Fibroblast of pulmonary artery (primary cell): ENCODE data around the gene APOE.
A peak's percentile ranks its signal among the peaks of the same experiment; 100 is the strongest.
"Not testable (repeated sequence)": the region's sequence is repeated elsewhere in the genome, so short reads cannot be mapped to it uniquely, and the experiment has no call there.

ENCODE experiments used
- DNase-seq: peaks from one replicate; pipeline ENCODE4 v3.0.0-alpha.2; 2010; ENCODE audit warnings: low read depth
- H3K4me3 ChIP-seq: replicated peaks from 2 replicates; pipeline ENCODE4 v1.5.1; 2011; ENCODE audit warnings: low read depth, mild to moderate bottlenecking, control low read depth, low read length, moderate library complexity
- TF ChIP-seq, protein P1 (sequence below): IDR thresholded peaks from 2 replicates; pipeline ENCODE4 v1.5.1; 2011; ENCODE audit warnings: mild to moderate bottlenecking, control low read depth, low read length, inconsistent platforms; ENCODE audit errors: missing control alignments

Gene APOE

DNA sequence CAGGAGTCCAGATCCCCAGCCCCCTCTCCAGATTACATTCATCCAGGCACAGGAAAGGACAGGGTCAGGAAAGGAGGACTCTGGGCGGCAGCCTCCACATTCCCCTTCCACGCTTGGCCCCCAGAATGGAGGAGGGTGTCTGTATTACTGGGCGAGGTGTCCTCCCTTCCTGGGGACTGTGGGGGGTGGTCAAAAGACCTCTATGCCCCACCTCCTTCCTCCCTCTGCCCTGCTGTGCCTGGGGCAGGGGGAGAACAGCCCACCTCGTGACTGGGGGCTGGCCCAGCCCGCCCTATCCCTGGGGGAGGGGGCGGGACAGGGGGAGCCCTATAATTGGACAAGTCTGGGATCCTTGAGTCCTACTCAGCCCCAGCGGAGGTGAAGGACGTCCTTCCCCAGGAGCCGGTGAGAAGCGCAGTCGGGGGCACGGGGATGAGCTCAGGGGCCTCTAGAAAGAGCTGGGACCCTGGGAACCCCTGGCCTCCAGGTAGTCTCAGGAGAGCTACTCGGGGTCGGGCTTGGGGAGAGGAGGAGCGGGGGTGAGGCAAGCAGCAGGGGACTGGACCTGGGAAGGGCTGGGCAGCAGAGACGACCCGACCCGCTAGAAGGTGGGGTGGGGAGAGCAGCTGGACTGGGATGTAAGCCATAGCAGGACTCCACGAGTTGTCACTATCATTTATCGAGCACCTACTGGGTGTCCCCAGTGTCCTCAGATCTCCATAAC is at the start of gene APOE:
Gene APOE, plus strand, starts transcription at position 360 of the 724 bp plus-strand sequence. CDS start 829 bp downstream, outside the sequence.
- TF ChIP-seq, protein P1, sequence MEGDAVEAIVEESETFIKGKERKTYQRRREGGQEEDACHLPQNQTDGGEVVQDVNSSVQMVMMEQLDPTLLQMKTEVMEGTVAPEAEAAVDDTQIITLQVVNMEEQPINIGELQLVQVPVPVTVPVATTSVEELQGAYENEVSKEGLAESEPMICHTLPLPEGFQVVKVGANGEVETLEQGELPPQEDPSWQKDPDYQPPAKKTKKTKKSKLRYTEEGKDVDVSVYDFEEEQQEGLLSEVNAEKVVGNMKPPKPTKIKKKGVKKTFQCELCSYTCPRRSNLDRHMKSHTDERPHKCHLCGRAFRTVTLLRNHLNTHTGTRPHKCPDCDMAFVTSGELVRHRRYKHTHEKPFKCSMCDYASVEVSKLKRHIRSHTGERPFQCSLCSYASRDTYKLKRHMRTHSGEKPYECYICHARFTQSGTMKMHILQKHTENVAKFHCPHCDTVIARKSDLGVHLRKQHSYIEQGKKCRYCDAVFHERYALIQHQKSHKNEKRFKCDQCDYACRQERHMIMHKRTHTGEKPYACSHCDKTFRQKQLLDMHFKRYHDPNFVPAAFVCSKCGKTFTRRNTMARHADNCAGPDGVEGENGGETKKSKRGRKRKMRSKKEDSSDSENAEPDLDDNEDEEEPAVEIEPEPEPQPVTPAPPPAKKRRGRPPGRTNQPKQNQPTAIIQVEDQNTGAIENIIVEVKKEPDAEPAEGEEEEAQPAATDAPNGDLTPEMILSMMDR = no peak
- peak; percentile 72 for DNase-seq
- peak within 1 kb of the TSS; percentile 77 for H3K4me3 ChIP-seq

DNA sequence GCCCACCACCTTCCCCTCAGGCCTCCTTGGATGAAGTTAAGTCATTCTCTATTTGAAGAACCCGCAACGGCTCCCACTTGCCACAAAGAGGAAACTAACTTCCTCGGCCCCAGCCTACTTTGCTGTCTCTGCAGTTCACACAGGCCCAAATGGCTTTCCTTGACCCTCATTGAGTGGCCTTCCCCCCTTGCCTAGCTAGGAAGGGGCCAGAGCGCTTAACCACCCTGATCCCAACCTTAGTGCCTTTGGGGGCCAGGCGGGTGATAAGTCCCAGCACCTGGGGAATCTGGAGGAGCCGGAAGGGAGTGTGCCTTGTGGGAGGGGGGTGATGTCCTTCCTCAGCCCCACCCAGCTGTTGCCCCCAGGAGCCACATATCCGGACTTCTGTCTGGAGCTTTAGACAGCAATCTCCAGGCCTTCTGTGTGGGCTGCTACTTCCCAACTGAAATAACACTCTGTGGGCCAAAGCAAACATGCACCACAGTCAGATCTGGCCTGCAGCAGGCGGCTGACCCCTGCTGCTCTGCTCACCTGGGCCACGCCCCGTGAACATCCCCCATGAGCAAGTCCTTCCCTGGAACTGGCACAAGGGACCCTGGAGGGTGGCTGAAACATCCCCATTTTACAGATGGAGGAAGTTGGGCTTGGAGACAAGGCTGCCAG is 49.0 kb upstream of the APOE start:
- TF ChIP-seq, protein P1 = no peak
- no peak for DNase-seq
- H3K4me3 ChIP-seq = no peak overlapping the region

DNA sequence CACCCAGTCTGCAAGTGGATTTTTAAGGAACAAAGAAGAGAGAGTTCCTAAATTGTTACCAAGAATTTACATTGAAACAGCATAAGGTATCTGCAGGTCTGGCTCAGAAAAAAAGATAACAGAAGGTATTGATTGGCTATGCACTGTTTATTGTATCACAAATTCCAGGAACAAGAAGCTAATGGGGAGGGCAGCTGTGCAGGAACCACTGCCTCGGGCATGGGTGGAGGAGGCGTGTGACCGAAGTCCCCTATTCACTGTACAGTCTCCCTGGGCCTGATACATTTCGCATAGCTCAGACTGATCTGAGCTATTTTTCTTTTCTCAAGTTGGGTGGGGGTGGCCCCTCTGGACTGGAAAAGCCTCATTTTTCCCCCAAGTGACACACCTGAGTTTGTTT is 47.8 kb upstream of the APOE start:
- TF ChIP-seq, protein P1 = no peak

DNA sequence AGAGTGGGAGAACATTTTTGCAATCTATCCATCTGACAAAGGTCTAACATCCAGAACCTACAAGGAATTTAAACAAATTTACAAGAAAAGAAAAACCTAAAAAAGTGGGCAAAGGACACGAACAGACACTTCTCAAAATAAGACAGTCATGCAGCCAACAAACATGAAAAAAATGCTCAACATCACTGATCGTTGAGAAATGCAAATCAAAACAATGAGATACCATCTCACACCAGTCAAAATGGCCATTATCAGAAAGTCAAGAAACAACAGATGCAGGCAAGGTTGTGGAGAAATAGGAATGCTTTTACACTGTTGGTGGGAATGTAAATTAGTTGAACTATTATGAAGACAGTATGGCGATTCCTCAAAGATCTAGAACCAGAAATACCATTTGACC is 44.0 kb upstream of the APOE start:
- not testable (repeated sequence) for DNase-seq, H3K4me3 ChIP-seq

More for the DNA sequence above, 47.8 kb upstream of the APOE start:
- no peak overlapping the region for H3K4me3 ChIP-seq
- no peak for DNase-seq

DNA sequence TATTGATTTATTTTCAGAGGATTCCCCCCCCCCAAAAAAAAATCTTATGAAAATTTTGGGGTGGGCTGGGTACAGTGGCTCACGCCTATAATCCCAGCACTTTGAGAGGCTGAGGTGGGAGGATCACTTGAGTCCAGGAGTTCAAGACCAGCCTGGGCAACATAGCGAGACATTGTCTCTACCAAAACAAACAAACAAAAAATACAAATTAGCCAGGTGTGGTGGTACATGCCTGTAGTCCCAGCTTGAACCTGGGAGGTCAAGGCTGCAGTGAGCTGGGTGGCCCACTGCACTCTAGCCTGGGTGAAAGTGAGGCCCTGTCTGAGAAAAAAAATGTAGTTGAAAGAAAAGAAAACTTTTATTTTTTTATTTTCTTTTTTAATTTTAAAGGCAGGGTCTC is 41.6 kb upstream of the APOE start:
- TF ChIP-seq, protein P1 = no peak
- H3K4me3 ChIP-seq = no peak overlapping the region
- DNase-seq = no peak

DNA sequence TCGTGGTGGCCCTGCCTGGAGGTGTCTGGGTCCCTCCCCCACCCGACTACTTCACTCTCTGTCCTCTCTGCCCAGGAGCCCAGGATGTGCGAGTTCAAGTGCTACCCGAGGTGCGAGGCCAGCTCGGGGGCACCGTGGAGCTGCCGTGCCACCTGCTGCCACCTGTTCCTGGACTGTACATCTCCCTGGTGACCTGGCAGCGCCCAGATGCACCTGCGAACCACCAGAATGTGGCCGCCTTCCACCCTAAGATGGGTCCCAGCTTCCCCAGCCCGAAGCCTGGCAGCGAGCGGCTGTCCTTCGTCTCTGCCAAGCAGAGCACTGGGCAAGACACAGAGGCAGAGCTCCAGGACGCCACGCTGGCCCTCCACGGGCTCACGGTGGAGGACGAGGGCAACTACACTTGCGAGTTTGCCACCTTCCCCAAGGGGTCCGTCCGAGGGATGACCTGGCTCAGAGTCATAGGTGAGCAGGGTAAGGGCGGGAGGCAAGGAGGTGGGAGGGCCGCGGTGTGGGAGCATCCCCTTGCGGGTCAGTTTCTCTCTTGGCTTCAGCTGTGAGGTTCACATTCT is 40.3 kb upstream of the APOE start:
- H3K4me3 ChIP-seq = no peak overlapping the region
- TF ChIP-seq, protein P1 = no peak
- no peak for DNase-seq

DNA sequence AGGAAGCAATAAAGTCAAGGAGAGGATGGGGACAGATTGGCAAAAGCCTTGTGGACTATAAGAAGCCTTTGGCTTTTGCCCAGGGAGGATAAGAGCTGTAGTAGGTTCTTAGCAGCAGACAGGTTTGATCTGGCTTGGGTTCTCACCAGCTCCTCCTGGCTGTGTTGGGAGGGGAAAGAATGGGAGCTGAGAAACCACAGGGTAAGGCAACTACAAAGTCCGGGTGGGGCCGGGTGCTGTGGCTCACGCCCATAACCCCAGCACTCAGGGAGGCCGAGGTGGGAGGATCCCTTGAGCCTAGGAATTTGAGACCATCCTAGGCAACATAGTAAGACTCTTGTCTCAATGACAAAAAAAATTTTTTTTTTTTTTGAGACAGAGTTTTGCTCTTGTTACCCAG is 38.9 kb upstream of the APOE start:
- DNase-seq = no peak
- TF ChIP-seq, protein P1 = no peak
- H3K4me3 ChIP-seq = no peak overlapping the region
